Gastrocnemius medialis (tissue), 4 donors: Measurements from ENCODE around the gene MN1.

Experiments
- CTCF ChIP-seq, 5 experiments: fragments of 450-650 bp in 3 of 5; fragments of 200-600 bp in 2 of 5; sonication (generic) in 2 of 5; IDR thresholded peaks in 4 of 5; conservative IDR thresholded peaks in 1 of 5; 1 replicate in 4 of 5; 2 replicates in 1 of 5; pipeline ENCODE4 v1.5.1; 2016 to 2019; ENCODE audit warnings: antibody characterized with exemption in 5 of 5, mild to moderate bottlenecking in 3 of 5, moderate library complexity in 3 of 5
- POLR2A ChIP-seq, 2 donors: fragments of 450-650 bp; IDR thresholded peaks; one replicate each; pipeline ENCODE4 v1.6.1; 2017; ENCODE audit warnings: antibody characterized with exemption in 2 of 2, mild to moderate bottlenecking in 2 of 2, moderate library complexity in 2 of 2

GRCh38 chr22:27799827-27800249, 1.7 kb downstream of the MN1 start:
- TF ChIP-seq CTCF (IDR thresholded peaks at IDR 0.05 in 4 of 5, conservative IDR thresholded peaks at IDR 0.05 in 1 of 5): no peak
- TF ChIP-seq POLR2A (IDR thresholded peaks at IDR 0.05): no peak
